WTC11 (cell line): ENCODE measurements around the gene ZNRF3. TPM values are rescaled to one million over a fixed set of nuclear protein-coding genes. Genes with fewer than 3 reads are reported as not detected.

Experiments
- ATAC-seq: fragments of 200-7000 bp; cut with Tn5 transposase; 2 replicates; pipeline ENCODE4 v1.10.0; 2021; ENCODE audit warnings: mild to moderate bottlenecking, moderate library complexity
- CTCF ChIA-PET: fragments of 300-600 bp; sonication (Branson Sonifier 250); formaldehyde crosslinking; loops from one replicate; lab custom pipeline; 2021; ENCODE audit warnings: antibody characterized with exemption; lab: Charles Lee
- POLR2A ChIA-PET: fragments of 350-600 bp; sonication (Branson Sonifier 250); formaldehyde crosslinking; loops from one replicate; lab custom pipeline; 2021; ENCODE audit warnings: antibody characterized with exemption; lab: Charles Lee
- DNase-seq: peaks from one replicate; pipeline ENCODE4 v3.0.0; 2021; ENCODE audit warnings: low spot score
- H3K27ac Mint-ChIP-seq: 2 replicates; pipeline ENCODE4 v1.8.0; 2021; ENCODE audit warnings: mixed read lengths
- H3K27me3 Mint-ChIP-seq: 2 replicates; pipeline ENCODE4 v1.8.0; 2021; ENCODE audit warnings: low read depth, mild to moderate bottlenecking, moderate library complexity, mixed read lengths
- H3K36me3 Mint-ChIP-seq: 2 replicates; pipeline ENCODE4 v1.8.0; 2021; ENCODE audit warnings: mixed read lengths
- H3K4me1 Mint-ChIP-seq: 2 replicates; pipeline ENCODE4 v1.8.0; 2022; ENCODE audit warnings: mixed read lengths
- H3K4me3 Mint-ChIP-seq: 2 replicates; pipeline ENCODE4 v1.8.0; 2021; ENCODE audit warnings: mild to moderate bottlenecking, moderate library complexity, mixed read lengths
- H3K9me3 Mint-ChIP-seq: 2 replicates; pipeline ENCODE4 v1.8.0; 2021; ENCODE audit warnings: mixed read lengths
- CBFB ChIP-seq: sonication (generic); formaldehyde crosslinking; IDR thresholded peaks from 2 replicates; pipeline ENCODE4 v1.8.1; 2022; ENCODE audit warnings: mild to moderate bottlenecking, low read depth, missing genetic modification reagents
- CREM ChIP-seq: sonication (generic); formaldehyde crosslinking; IDR thresholded peaks from 2 replicates; pipeline ENCODE4 v1.8.1; 2022; ENCODE audit warnings: mild to moderate bottlenecking, missing genetic modification reagents, moderate library complexity
- ESRRA ChIP-seq: sonication (generic); formaldehyde crosslinking; IDR thresholded peaks from 2 replicates; pipeline ENCODE4 v1.8.1; 2022; ENCODE audit warnings: mild to moderate bottlenecking, missing genetic modification reagents, borderline replicate concordance
- GABPB1 ChIP-seq: sonication (generic); formaldehyde crosslinking; IDR thresholded peaks from 2 replicates; pipeline ENCODE4 v1.8.1; 2023; ENCODE audit warnings: mild to moderate bottlenecking, missing genetic modification reagents
- JUN ChIP-seq: sonication (generic); formaldehyde crosslinking; IDR thresholded peaks from 2 replicates; pipeline ENCODE4 v1.8.0; 2023; ENCODE audit warnings: mild to moderate bottlenecking, missing genetic modification reagents
- NR1H2 ChIP-seq: sonication (generic); formaldehyde crosslinking; IDR thresholded peaks from 2 replicates; pipeline ENCODE4 v1.9.0; 2021; ENCODE audit warnings: mild to moderate bottlenecking, moderate library complexity, missing genetic modification reagents
- TEAD4 ChIP-seq: sonication (generic); formaldehyde crosslinking; IDR thresholded peaks from 2 replicates; pipeline ENCODE4 v1.8.0; 2022; ENCODE audit warnings: mild to moderate bottlenecking, missing genetic modification reagents
- ZNF396 ChIP-seq: fragments of 250-450 bp; sonication (Bioruptor Pico); IDR thresholded peaks from 2 replicates; pipeline ENCODE4 v1.8.0; 2021; ENCODE audit warnings: mild to moderate bottlenecking, moderate library complexity, borderline replicate concordance
- total RNA-seq: library from RNA; stranded (reverse); gene quantifications from 3 replicates; pipeline ENCODE4 v1.2.3, GENCODE V29; 2021
- TF ChIP-seq, protein P1 (sequence below): sonication (generic); formaldehyde crosslinking; IDR thresholded peaks from 2 replicates; pipeline ENCODE4 v1.8.0; 2022; ENCODE audit warnings: mild to moderate bottlenecking, missing genetic modification reagents
- TF ChIP-seq, protein P2 (sequence below): sonication (generic); formaldehyde crosslinking; IDR thresholded peaks from 2 replicates; pipeline ENCODE4 v1.8.0; 2023; ENCODE audit warnings: mild to moderate bottlenecking, missing genetic modification reagents
- TF ChIP-seq, protein P3 (sequence below): sonication (generic); formaldehyde crosslinking; IDR thresholded peaks from 2 replicates; pipeline ENCODE4 v1.8.1; 2023; ENCODE audit warnings: mild to moderate bottlenecking, missing genetic modification reagents

The ZNRF3 gene
- total RNA-seq, 1 experiment from 2014 or later, result 25.4 TPM

DNA sequence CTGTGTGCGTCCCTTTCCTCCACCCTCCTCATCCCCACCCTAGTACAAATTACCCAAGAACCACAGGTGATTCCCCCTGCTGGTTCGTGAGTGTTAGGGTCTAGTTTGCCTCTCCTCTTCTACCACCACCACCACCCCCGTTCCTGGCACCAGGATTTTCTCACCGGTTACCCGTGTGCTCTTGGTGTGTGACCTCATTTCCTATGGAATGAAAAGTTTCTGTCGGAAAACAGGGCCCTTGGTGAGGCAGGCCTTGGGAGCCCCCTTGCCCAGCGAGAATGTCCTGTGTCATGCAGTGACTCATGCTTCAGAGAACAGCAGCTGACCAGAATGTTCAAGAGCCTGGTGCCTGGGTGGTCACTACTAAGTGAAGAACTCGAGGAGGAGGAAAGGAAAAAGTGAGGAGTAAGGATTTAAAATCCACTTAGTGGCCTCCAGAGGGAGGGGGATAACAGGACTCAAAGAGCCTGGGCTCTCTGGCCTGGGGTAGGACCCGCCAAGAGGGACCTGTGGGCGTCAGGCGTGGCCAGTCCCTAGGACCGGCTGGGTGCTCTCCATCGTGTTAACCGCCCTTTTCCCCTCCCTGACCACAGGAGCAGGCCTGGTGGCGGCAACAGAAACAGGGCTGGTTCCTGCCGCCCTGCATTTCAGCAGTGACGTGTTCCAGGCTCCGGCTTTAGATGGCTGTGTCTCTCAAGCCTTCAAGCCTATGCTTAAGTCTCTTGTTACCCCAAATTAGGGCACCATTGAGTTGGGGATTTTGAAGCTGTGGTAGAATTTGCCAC, 148.0 kb downstream of the ZNRF3 start:
- no peaks in the 10 kb centered on the region for H3K27me3 Mint-ChIP-seq
- H3K4me3 Mint-ChIP-seq, result peak overlapping the region; percentile 77
- peak; percentile 52 for ATAC-seq
- TF ChIP-seq, protein P1, sequence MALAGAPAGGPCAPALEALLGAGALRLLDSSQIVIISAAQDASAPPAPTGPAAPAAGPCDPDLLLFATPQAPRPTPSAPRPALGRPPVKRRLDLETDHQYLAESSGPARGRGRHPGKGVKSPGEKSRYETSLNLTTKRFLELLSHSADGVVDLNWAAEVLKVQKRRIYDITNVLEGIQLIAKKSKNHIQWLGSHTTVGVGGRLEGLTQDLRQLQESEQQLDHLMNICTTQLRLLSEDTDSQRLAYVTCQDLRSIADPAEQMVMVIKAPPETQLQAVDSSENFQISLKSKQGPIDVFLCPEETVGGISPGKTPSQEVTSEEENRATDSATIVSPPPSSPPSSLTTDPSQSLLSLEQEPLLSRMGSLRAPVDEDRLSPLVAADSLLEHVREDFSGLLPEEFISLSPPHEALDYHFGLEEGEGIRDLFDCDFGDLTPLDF (CRISPR knock-in tag), result no peak
- TF ChIP-seq GABPB1 (CRISPR knock-in tag), result 0 out of 2 replicates have a peak, but pooled peaks have one; percentile 14
- H3K9me3 Mint-ChIP-seq, result no peaks in the 10 kb centered on the region
- ChIA-PET POLR2A (interaction anchor here (1.5 to 2.3 kb wide), 2 partner anchors 26 to 148 kb away, joined by 3 to 8 read pairs; partner anchors contain the start of gene ZNRF3), CTCF (interaction anchor here (0.6 to 3.2 kb wide), 15 partner anchors 9 to 176 kb away, joined by 3 to 34 read pairs (median 4); no protein-coding TSS in a partner anchor)
- H3K4me1 Mint-ChIP-seq, result peaks cover 39% of the 10 kb centered on the region
- no peaks in the 10 kb centered on the region for H3K36me3 Mint-ChIP-seq
- peak overlapping the region; percentile 98 for H3K27ac Mint-ChIP-seq
- DNase-seq, result no peak

DNA sequence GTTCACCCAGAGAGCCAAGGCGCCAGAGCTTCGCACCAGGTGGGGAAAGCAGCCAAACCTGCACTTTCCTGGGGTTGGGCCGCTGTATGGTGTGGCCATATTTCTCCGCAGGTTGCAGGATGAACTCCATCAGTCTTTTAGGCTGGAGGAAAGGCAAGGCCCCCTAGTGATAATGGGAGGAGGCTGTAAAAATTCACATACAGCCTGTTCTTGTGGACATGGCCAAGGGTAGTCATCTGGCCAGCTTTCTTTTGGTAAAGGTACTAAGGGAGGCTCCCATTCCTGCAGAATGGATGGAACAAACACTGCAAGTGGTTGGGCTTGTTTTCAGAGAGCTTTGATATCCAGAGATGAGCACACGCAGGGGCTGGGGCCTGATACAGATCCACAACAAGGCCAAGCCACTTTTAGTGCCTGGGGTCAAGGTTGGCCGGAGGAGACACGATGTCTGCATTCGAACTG, 148.7 kb downstream of the ZNRF3 start:
- no peak for DNase-seq
- Mint-ChIP-seq H3K27ac (peak overlapping the region; percentile 61), H3K9me3 (no peaks in the 10 kb centered on the region), H3K36me3 (no peaks in the 10 kb centered on the region), H3K27me3 (no peaks in the 10 kb centered on the region), H3K4me3 (no peak overlapping the region)
- POLR2A ChIA-PET, result interaction anchor here (1.5 to 2.3 kb wide), 2 partner anchors 27 to 148 kb away, joined by 3 to 8 read pairs; partner anchors contain the start of gene ZNRF3
- TF ChIP-seq, protein P1 (CRISPR knock-in tag), result no peak
- TF ChIP-seq, protein P2, sequence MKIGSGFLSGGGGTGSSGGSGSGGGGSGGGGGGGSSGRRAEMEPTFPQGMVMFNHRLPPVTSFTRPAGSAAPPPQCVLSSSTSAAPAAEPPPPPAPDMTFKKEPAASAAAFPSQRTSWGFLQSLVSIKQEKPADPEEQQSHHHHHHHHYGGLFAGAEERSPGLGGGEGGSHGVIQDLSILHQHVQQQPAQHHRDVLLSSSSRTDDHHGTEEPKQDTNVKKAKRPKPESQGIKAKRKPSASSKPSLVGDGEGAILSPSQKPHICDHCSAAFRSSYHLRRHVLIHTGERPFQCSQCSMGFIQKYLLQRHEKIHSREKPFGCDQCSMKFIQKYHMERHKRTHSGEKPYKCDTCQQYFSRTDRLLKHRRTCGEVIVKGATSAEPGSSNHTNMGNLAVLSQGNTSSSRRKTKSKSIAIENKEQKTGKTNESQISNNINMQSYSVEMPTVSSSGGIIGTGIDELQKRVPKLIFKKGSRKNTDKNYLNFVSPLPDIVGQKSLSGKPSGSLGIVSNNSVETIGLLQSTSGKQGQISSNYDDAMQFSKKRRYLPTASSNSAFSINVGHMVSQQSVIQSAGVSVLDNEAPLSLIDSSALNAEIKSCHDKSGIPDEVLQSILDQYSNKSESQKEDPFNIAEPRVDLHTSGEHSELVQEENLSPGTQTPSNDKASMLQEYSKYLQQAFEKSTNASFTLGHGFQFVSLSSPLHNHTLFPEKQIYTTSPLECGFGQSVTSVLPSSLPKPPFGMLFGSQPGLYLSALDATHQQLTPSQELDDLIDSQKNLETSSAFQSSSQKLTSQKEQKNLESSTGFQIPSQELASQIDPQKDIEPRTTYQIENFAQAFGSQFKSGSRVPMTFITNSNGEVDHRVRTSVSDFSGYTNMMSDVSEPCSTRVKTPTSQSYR, result no peak
- TF ChIP-seq, protein P3, sequence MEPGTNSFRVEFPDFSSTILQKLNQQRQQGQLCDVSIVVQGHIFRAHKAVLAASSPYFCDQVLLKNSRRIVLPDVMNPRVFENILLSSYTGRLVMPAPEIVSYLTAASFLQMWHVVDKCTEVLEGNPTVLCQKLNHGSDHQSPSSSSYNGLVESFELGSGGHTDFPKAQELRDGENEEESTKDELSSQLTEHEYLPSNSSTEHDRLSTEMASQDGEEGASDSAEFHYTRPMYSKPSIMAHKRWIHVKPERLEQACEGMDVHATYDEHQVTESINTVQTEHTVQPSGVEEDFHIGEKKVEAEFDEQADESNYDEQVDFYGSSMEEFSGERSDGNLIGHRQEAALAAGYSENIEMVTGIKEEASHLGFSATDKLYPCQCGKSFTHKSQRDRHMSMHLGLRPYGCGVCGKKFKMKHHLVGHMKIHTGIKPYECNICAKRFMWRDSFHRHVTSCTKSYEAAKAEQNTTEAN (CRISPR knock-in tag), result no peak
- TF ChIP-seq TEAD4, result no peak
- no peak for TF ChIP-seq CBFB (CRISPR knock-in tag)
- no peak for TF ChIP-seq ESRRA (CRISPR knock-in tag)
- no peak for TF ChIP-seq NR1H2 (CRISPR knock-in tag)
- no peak for TF ChIP-seq CREM (CRISPR knock-in tag)
- no peak for TF ChIP-seq JUN (CRISPR knock-in tag)
- TF ChIP-seq, all 79 proteins: peak for 0
- CTCF ChIA-PET, result interaction anchor here (0.6 to 3.2 kb wide), 7 partner anchors 9 to 177 kb away, joined by 3 to 34 read pairs (median 6); no protein-coding TSS in a partner anchor
- peaks cover 39% of the 10 kb centered on the region for H3K4me1 Mint-ChIP-seq
- no peak for ATAC-seq

DNA sequence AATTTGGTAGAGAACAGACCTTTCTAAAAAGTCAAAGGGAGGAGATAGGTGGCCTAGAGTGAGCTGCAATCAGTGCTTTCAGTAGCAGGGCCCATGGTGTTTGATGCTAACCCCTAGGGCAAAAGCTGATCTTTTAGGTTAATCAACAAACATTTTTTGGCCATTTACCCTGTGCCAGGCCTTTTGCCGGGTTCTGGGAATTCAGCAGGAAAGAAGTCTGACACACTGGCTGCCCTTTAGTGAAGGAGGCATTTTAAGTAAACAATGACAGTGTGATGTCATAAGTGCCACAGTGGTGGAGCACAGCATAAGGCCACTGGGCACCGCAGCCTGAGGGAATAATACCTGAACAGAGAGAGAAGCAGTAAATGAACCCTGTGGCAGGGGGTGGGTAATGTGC, 149.2 kb downstream of the ZNRF3 start:
- TF ChIP-seq ZNF396 (CRISPR knock-in tag), result no peak
- no peak for ATAC-seq
- Mint-ChIP-seq H3K4me3 (no peak overlapping the region), H3K9me3 (no peaks in the 10 kb centered on the region), H3K36me3 (no peaks in the 10 kb centered on the region), H3K27me3 (no peaks in the 10 kb centered on the region), H3K27ac (no peak overlapping the region), H3K4me1 (peaks cover 39% of the 10 kb centered on the region)
- ChIA-PET POLR2A (interaction anchor here (1.5 to 2.3 kb wide), 2 partner anchors 27 to 149 kb away, joined by 3 to 8 read pairs; partner anchors contain the start of gene ZNRF3), CTCF (interaction anchor here (1.4 to 3.2 kb wide), 2 partner anchors 8 to 177 kb away, joined by 4 to 34 read pairs; no protein-coding TSS in a partner anchor)
- DNase-seq, result no peak
